ENCODE measurements around the gene TCF4. TPM values are rescaled to one million over a fixed set of nuclear protein-coding genes. Genes with fewer than 3 reads are reported as not detected.

The TCF4 gene
- total RNA-seq, result 1 to 10 TPM in 1 of 2 experiments, under 1 TPM in 1; 0.75 to 1.4 TPM

GRCh38 chr18:55588111-55588869 lies at the start of gene TCF4:
Gene TCF4 (minus strand): TSS chr18:55588192. CDS start chr18:55587116, 1,076 bp downstream.
- Mint-ChIP-seq H3K9me3 (no peaks in the 10 kb centered on the region), H3K27me3 (peaks cover 52% of the 10 kb centered on the region), H3K4me3 (peak within 1 kb of the TSS; percentile 90), H3K27ac (peak within 1 kb of the TSS; percentile 71), H3K4me1 (peaks cover 13% of the 10 kb centered on the region), H3K36me3 (no peaks in the 10 kb centered on the region)
- DNase-seq (peak; percentile 60), ATAC-seq (ENCODE audit: low read depth) (no peak)
- POLR2A ChIA-PET, result no interaction called here

DNA sequence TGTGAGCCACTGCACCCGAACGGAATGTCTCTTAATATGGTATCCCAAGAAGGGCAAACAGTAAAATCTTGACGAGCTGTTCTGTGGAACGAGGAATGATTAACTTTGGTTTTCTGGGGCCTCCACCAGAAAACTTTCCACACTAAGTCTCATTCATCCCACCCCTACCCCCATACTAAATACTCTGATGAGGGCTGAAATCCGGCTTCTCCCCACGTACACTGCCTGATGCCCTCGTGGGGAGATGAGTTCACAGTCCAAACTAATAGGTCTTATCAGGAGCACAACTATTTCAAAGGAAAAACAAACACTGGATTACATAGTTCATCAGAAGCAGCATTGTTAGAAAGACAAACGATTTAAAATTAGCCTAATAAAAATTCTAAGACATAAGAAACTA lies 49.2 kb upstream of the TCF4 start:
- no peaks in the 10 kb centered on the region for H3K36me3 Mint-ChIP-seq
- no peaks in the 10 kb centered on the region for H3K27me3 Mint-ChIP-seq
- ATAC-seq (ENCODE audit: low read depth) (no peak), DNase-seq (no peak)
- H3K27ac Mint-ChIP-seq, result no peak overlapping the region
- H3K4me3 Mint-ChIP-seq, result no peak overlapping the region
- H3K4me1 Mint-ChIP-seq, result no peaks in the 10 kb centered on the region
- peaks cover 6% of the 10 kb centered on the region for H3K9me3 Mint-ChIP-seq
- POLR2A ChIA-PET, result no interaction called here

DNA sequence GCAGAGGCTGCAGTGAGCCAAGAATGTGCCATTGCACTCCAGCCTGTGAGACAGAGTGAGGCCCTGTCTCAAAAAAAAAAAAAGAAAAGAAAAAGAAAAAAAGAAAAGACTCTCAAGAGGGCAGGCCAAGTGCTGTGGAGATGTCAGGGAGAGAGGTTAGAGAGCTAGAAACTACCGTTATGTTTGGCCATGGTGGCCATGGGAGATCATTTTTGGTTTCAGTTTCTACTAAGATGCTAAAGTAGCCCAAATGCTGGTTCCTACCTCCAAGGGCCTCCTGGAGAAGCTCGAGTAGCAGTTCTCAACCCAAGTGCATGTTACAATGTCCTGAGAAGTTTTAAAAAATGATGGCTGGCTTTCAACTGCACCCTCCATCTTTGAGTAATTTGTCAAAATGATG lies 47.4 kb upstream of the TCF4 start:
- H3K27me3 Mint-ChIP-seq, result no peaks in the 10 kb centered on the region
- no peak for ATAC-seq (ENCODE audit: low read depth)
- H3K36me3 Mint-ChIP-seq, result no peaks in the 10 kb centered on the region
- H3K9me3 Mint-ChIP-seq, result peaks cover 6% of the 10 kb centered on the region
- no peak for DNase-seq
- H3K27ac Mint-ChIP-seq, result no peak overlapping the region
- no peaks in the 10 kb centered on the region for H3K4me1 Mint-ChIP-seq
- no peak overlapping the region for H3K4me3 Mint-ChIP-seq
- POLR2A ChIA-PET, result no interaction called here

DNA sequence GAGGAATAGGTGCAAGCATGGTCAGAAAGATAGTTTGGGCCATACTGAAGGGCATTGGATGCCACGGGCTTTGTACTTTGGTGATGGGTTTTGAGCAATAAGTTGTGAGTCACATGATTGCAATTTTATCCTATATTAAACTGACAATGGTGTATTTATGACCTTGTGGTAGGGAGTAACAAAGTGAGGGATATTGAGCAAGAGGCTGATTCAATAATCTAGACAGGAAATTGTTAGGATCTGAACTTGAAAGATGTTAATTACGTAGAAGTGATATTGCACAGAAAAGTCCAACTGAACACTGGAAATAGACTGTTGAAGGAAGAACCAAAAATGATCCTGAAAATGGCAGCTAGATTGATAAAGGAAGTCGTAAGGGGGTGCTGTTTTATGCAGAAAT lies 46.6 kb upstream of the TCF4 start:
- POLR2A ChIA-PET, result no interaction called here
- Mint-ChIP-seq H3K4me3 (no peak overlapping the region), H3K36me3 (no peaks in the 10 kb centered on the region), H3K9me3 (peaks cover 6% of the 10 kb centered on the region), H3K27me3 (no peaks in the 10 kb centered on the region), H3K4me1 (no peaks in the 10 kb centered on the region), H3K27ac (no peak overlapping the region)
- DNase-seq, result no peak
- ATAC-seq (ENCODE audit: low read depth), result no peak

DNA sequence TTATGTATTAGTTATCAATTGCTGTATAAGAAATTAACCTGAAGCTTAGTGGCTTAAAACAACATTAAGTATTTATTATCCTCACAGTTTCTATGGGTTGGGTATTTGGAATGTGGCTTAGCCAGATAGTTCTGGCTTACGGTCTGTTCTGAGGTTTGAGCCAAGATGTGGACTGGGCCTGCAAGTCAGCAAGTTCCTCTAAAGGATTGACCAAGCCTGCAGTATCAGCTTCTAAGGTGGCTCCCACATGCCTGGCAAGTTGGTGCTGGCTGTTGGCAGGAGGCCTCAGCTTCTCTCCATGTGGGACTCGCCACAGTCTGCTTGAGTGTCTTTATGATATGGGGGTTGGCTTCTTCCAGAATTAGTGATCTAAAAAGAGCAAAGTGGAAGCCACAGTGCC lies 45.0 kb upstream of the TCF4 start:
- H3K36me3 Mint-ChIP-seq, result no peaks in the 10 kb centered on the region
- H3K9me3 Mint-ChIP-seq, result peaks cover 6% of the 10 kb centered on the region
- H3K4me1 Mint-ChIP-seq, result no peaks in the 10 kb centered on the region
- POLR2A ChIA-PET, result no interaction called here
- no peaks in the 10 kb centered on the region for H3K27me3 Mint-ChIP-seq
- DNase-seq, result no peak
- H3K4me3 Mint-ChIP-seq, result no peak overlapping the region
- ATAC-seq (ENCODE audit: low read depth), result no peak
- no peak overlapping the region for H3K27ac Mint-ChIP-seq

- Mint-ChIP-seq H3K9me3 (peaks cover 3% of the 10 kb centered on the region), H3K36me3 (no peaks in the 10 kb centered on the region), H3K27me3 (no peaks in the 10 kb centered on the region), H3K4me3 (no peak overlapping the region), H3K4me1 (no peaks in the 10 kb centered on the region), H3K27ac (no peak overlapping the region)
- POLR2A ChIA-PET, result no interaction called here
- ATAC-seq (ENCODE audit: low read depth) (no peak), DNase-seq (no peak)
Measured at GRCh38 chr18:55629133-55629532, 41.1 kb upstream of the TCF4 start.

DNA sequence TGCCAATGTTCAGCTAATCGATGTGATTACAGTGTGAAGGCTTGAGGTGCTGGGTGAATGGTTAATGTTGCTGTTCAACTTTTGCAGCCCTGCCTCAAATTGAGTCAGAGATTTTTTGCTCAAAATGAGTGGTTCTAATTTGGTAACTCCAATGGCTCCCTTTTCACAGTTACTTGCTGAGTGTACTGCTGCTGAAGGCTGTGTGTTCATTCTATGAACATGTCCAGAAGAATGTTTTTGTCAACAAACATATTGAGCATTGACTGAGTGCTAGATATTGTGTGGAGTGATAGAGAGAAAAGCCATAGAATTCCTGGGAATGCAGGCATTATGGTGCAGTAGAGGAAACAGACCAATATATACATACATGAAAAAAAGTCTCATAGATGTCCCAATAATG lies 39.0 kb upstream of the TCF4 start:
- ATAC-seq (ENCODE audit: low read depth) (no peak), DNase-seq (no peak)
- H3K4me1 Mint-ChIP-seq, result no peaks in the 10 kb centered on the region
- H3K27ac Mint-ChIP-seq, result no peak overlapping the region
- no peaks in the 10 kb centered on the region for H3K27me3 Mint-ChIP-seq
- POLR2A ChIA-PET, result no interaction called here
- no peak overlapping the region for H3K4me3 Mint-ChIP-seq
- H3K9me3 Mint-ChIP-seq, result no peaks in the 10 kb centered on the region
- H3K36me3 Mint-ChIP-seq, result no peaks in the 10 kb centered on the region

DNA sequence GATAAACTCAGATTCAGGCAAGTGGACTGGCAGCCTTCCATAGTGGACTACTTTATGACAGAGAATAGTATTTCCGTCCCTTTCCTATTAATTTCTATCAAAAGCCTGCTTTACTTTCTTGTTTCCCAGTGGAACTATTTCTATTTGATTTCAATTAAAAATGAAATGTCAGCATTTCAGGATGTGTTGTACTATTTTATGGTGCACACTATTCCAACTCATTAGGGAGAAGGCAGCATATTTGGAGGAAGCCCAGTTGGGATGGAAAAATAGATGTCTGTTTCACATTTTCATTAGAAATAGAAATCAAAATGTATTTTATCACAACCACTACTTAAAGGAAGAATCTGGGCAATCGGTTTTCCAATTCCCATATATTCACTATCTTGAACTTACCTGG lies 37.9 kb upstream of the TCF4 start:
- no peak overlapping the region for H3K27ac Mint-ChIP-seq
- H3K4me3 Mint-ChIP-seq, result no peak overlapping the region
- H3K27me3 Mint-ChIP-seq, result no peaks in the 10 kb centered on the region
- H3K4me1 Mint-ChIP-seq, result no peaks in the 10 kb centered on the region
- H3K9me3 Mint-ChIP-seq, result no peaks in the 10 kb centered on the region
- DNase-seq (no peak), ATAC-seq (ENCODE audit: low read depth) (no peak)
- no peaks in the 10 kb centered on the region for H3K36me3 Mint-ChIP-seq
- POLR2A ChIA-PET, result no interaction called here

DNA sequence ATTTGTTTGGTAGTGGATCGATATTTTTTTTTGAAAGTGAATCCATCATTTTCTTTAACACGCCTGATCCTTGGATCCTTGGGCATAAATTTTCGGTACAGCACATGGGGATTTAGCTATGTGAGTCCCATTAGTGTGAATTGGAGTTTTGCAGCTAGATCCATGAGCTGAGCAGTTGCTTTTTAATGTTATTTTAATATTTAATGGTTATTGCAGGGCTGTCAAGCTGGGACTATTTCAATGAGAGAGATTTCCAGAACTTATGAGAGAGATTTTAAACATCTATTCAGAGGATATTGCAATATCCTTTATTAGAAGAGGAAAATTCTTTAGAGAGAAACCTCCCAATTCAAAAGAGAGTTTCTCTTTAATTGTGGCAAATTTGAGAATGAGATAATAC lies 35.6 kb upstream of the TCF4 start:
- no peaks in the 10 kb centered on the region for H3K36me3 Mint-ChIP-seq
- no peak overlapping the region for H3K4me3 Mint-ChIP-seq
- no peaks in the 10 kb centered on the region for H3K27me3 Mint-ChIP-seq
- POLR2A ChIA-PET, result interaction anchor here (0.7 kb wide), 1 partner anchor 1505 kb away, joined by 3 read pairs; no protein-coding TSS in a partner anchor
- H3K27ac Mint-ChIP-seq, result no peak overlapping the region
- no peak for DNase-seq
- no peaks in the 10 kb centered on the region for H3K4me1 Mint-ChIP-seq
- peaks cover 5% of the 10 kb centered on the region for H3K9me3 Mint-ChIP-seq
- no peak for ATAC-seq (ENCODE audit: low read depth)

DNA sequence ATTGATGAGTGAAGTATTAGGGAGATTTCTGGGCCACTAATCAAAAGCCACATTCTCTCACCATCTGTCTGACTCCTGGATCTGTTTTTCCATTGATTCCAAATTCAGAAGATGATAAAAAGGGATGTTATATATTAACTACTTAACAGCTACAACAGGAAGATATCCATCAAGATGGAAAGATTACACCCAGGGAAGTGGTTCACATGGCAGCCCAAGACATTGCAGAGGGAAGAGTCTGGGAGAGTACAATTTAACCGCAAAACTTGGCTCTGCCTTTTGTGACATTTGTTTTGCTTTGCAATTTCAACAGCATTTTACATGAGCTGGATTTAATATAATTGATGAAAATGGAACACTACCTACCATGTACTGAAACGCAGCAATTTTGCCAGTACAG lies 22.5 kb upstream of the TCF4 start:
- Mint-ChIP-seq H3K9me3 (peaks cover 2% of the 10 kb centered on the region), H3K27me3 (no peaks in the 10 kb centered on the region), H3K36me3 (no peaks in the 10 kb centered on the region), H3K4me3 (no peak overlapping the region), H3K4me1 (no peaks in the 10 kb centered on the region), H3K27ac (no peak overlapping the region)
- ATAC-seq (ENCODE audit: low read depth) (no peak), DNase-seq (no peak)
- POLR2A ChIA-PET, result no interaction called here

DNA sequence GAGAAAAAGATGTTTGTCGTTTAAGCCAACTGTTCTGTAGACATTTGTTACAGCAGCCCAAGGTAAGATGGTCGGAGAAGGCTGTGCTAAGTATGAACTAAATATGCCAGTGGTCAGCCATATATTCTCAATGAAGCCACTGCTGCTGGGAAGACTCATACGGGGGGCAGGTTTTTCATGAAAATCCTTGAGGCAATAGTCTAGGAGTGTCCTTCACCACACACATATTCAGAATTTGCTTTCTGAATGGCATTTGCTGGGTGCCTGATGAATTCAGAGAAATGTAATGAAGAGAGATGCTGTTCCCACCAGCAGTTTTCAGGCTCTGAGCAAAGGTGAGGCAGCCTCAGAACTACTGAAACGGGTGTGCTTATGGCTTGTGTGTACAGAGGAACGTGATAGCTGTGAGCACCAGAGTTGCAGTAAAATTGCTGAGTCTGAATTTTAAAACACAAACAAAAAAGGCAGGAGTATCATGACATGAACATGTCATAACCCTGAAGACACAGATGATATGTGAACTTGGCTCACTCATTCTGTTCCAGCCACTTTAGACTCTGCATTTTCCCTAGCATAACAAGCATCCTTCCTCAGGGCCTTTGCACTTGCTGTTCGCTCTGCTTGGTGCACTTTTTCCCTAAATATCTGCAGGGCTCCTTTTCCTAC lies 21.3 kb upstream of the TCF4 start:
- Mint-ChIP-seq H3K4me1 (no peaks in the 10 kb centered on the region), H3K27me3 (no peaks in the 10 kb centered on the region), H3K4me3 (no peak overlapping the region), H3K27ac (no peak overlapping the region), H3K9me3 (no peaks in the 10 kb centered on the region), H3K36me3 (no peaks in the 10 kb centered on the region)
- ATAC-seq (ENCODE audit: low read depth) (no peak), DNase-seq (no peak)
- POLR2A ChIA-PET, result no interaction called here

GRCh38 chr18:55608497-55608896 lies 20.5 kb upstream of the TCF4 start:
- POLR2A ChIA-PET, result no interaction called here
- ATAC-seq (ENCODE audit: low read depth) (no peak), DNase-seq (no peak)
- Mint-ChIP-seq H3K4me3 (no peak overlapping the region), H3K36me3 (no peaks in the 10 kb centered on the region), H3K4me1 (no peaks in the 10 kb centered on the region), H3K27me3 (no peaks in the 10 kb centered on the region), H3K9me3 (no peaks in the 10 kb centered on the region), H3K27ac (no peak overlapping the region)

DNA sequence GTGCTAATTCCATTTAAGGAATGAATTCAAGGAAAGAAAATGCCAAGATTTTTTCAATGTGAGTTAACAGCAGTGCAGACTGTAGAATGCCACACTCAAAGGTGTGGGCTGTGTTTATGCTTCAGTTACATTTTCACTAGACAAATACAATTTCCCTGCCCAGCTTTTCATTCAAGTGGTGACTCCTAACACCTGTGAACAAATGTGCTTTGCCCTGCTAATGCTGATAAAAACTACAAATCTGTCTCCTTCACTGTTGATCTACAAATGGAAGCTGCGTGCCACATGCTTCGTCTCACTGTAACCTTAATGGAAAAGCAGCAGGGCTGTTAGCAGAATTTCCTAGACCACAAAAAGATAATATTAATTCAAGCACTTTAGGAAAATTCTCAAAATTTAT lies 19.8 kb upstream of the TCF4 start:
- POLR2A ChIA-PET, result no interaction called here
- no peak overlapping the region for H3K4me3 Mint-ChIP-seq
- H3K9me3 Mint-ChIP-seq, result no peaks in the 10 kb centered on the region
- no peaks in the 10 kb centered on the region for H3K4me1 Mint-ChIP-seq
- H3K36me3 Mint-ChIP-seq, result no peaks in the 10 kb centered on the region
- no peaks in the 10 kb centered on the region for H3K27me3 Mint-ChIP-seq
- H3K27ac Mint-ChIP-seq, result no peak overlapping the region
- DNase-seq (no peak), ATAC-seq (ENCODE audit: low read depth) (no peak)

DNA sequence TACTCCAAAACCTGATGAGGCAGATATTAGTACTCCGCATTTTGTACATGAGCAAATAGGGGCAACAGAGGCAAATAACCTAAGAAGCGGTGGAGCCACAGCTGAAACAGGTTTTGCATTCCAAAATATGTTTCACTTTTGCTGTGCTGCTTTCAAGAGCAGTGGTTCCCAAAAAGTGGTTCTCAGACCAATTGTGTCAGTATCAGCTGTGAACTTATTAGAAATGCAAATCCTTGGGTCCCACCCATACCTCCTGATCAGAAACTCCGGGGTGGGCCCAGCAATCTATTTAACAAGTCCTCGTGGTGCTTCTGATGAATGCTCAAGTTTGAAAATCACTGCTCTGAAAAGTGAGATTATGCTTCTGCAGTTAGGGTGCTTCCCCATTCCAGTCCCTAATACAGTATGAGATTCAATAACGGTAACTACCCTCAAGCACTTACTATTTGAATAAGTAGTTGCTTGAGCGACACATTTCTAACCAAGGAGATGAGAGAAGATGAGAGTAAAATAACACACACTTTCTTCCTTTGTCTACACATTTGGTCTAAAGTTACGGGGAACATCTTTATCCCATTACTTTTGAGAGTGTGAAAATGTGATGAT lies 17.8 kb upstream of the TCF4 start:
- H3K27ac Mint-ChIP-seq, result no peak overlapping the region
- ATAC-seq (ENCODE audit: low read depth) (no peak), DNase-seq (no peak)
- no peaks in the 10 kb centered on the region for H3K4me1 Mint-ChIP-seq
- H3K36me3 Mint-ChIP-seq, result no peaks in the 10 kb centered on the region
- no peaks in the 10 kb centered on the region for H3K9me3 Mint-ChIP-seq
- POLR2A ChIA-PET, result no interaction called here
- H3K4me3 Mint-ChIP-seq, result no peak overlapping the region
- H3K27me3 Mint-ChIP-seq, result no peaks in the 10 kb centered on the region

Data from activated naive CD8-positive, alpha-beta T cell treated with anti-CD3 and anti-CD28 coated beads, Interleukin-2, amount 10 ng/mL, durations not matched to agents 7 days and 5 days (primary cell).